GM12865 (cell line): ENCODE measurements around the gene EIF4E.
"Not testable (repeated sequence)": the region's sequence is repeated elsewhere in the genome, so short reads cannot be mapped to it uniquely, and the experiment has no call there.

ENCODE experiments used
- DNase-seq: peaks from one replicate; pipeline ENCODE4 v3.0.0; 2010; ENCODE audit warnings: low read depth
- H3K4me3 ChIP-seq: 2 replicates; pipeline ENCODE4 v1.5.1; 2011; ENCODE audit warnings: mild to moderate bottlenecking, low read depth, low read length, control low read depth
- CTCF ChIP-seq: IDR thresholded peaks from 2 replicates; pipeline ENCODE4 v1.5.1; 2011; ENCODE audit warnings: low read length, control low read depth, low read depth, inconsistent platforms; ENCODE audit not compliant: insufficient read depth; ENCODE audit errors: missing control alignments

EIF4E gene

GRCh38 chr4:98932539-98932938 is 3.6 kb upstream of the EIF4E start:
- peak; percentile 57 for DNase-seq
- TF ChIP-seq CTCF: no peak
- H3K4me3 ChIP-seq: no peak overlapping the region

- DNase-seq: peak; percentile 13
- H3K4me3 ChIP-seq: peak overlapping the region; percentile 75
- no peak for TF ChIP-seq CTCF
These were observed 1.5 kb upstream of the EIF4E start for GRCh38 chr4:98930311-98930865.

- H3K4me3 ChIP-seq: peak overlapping the region; percentile 75
- TF ChIP-seq CTCF: no peak
- DNase-seq: peak; percentile 90
These were observed 671 bp upstream of the EIF4E start for GRCh38 chr4:98929341-98930267.

GRCh38 chr4:98928131-98928504 is 815 bp downstream of the EIF4E start:
- peak overlapping the region; percentile 93 for H3K4me3 ChIP-seq
- DNase-seq: peak; percentile 92
- TF ChIP-seq CTCF: no peak

- DNase-seq, H3K4me3 ChIP-seq: not testable (repeated sequence)
These were observed 2.7 kb downstream of the EIF4E start for GRCh38 chr4:98926257-98926656.

GRCh38 chr4:98921292-98921691 is 7.6 kb downstream of the EIF4E start:
- TF ChIP-seq CTCF: no peak
- H3K4me3 ChIP-seq: no peak overlapping the region
- DNase-seq: no peak

GRCh38 chr4:98919996-98920395 is 8.9 kb downstream of the EIF4E start:
- no peak for TF ChIP-seq CTCF
- H3K4me3 ChIP-seq: no peak overlapping the region
- no peak for DNase-seq

- DNase-seq, H3K4me3 ChIP-seq: not testable (repeated sequence)
These were observed 18.2 kb downstream of the EIF4E start for GRCh38 chr4:98910728-98911127.
